Panc1 (cell line): ENCODE data around the gene CEP104. TPM values are rescaled to one million over a fixed set of nuclear protein-coding genes. Genes with fewer than 3 reads are reported as not detected.

Source experiments
- ATAC-seq: fragments of 200-7000 bp; cut with Tn5 transposase; 2 replicates; pipeline ENCODE4 v1.9.1; 2020; ENCODE audit warnings: mild to moderate bottlenecking, moderate library complexity
- BruUV-seq: library from RNA; stranded (reverse); fragments of 400-500 nt; replicated peaks from 2 replicates; lab custom pipeline; 2021; lab: Mats Ljungman, UMichigan
- CTCF ChIA-PET: fragments of 300-600 bp; sonication (Branson Sonifier 250); formaldehyde crosslinking; loops from one replicate; lab custom pipeline; 2022; ENCODE audit warnings: antibody characterized with exemption; lab: Charles Lee
- POLR2A ChIA-PET: fragments of 300-600 bp; sonication (Branson Sonifier 250); formaldehyde crosslinking; loops from one replicate; lab custom pipeline; 2022; ENCODE audit warnings: antibody characterized with exemption; lab: Charles Lee
- DNase-seq: peaks from one replicate; pipeline ENCODE4 v3.0.0-alpha.2; 2010; ENCODE audit warnings: low read depth, low spot score
- H3K27ac ChIP-seq: 2 replicates; pipeline ENCODE4 v1.5.1; 2011; ENCODE audit warnings: mild to moderate bottlenecking, low read length, inconsistent platforms
- H3K27me3 ChIP-seq: fragments of 200-500 bp; sonication (Bioruptor generic); 2 replicates; pipeline ENCODE4 v1.6.0; 2014; ENCODE audit warnings: low read length, inconsistent platforms; ENCODE audit not compliant: control insufficient read depth, insufficient read depth
- H3K36me3 ChIP-seq: fragments of 200-500 bp; sonication (Bioruptor generic); 2 replicates; pipeline ENCODE4 v1.5.1; 2014; ENCODE audit warnings: inconsistent platforms, mild to moderate bottlenecking, low read length, moderate library complexity; ENCODE audit not compliant: control insufficient read depth, insufficient read depth
- H3K4me1 ChIP-seq: 2 replicates; pipeline ENCODE4 v1.5.1; 2011; ENCODE audit warnings: inconsistent platforms, mild to moderate bottlenecking, low read length, moderate library complexity; ENCODE audit not compliant: control insufficient read depth, insufficient read depth
- H3K4me3 ChIP-seq, 2 experiments: 2 replicates each; pipeline ENCODE4 v1.5.1; 2011 to 2012; ENCODE audit warnings: low read depth in 2 of 2, low read length in 2 of 2, mild to moderate bottlenecking in 2 of 2, inconsistent platforms in 1 of 2, moderate library complexity in 1 of 2
- H3K9me3 ChIP-seq: fragments of 200-500 bp; sonication (Bioruptor generic); 2 replicates; pipeline ENCODE4 v1.5.1; 2014; ENCODE audit warnings: low read depth, mild to moderate bottlenecking, inconsistent platforms, low read length, moderate library complexity; ENCODE audit not compliant: control insufficient read depth, insufficient read depth
- POLR2AphosphoS5 ChIP-seq: IDR thresholded peaks from 2 replicates; pipeline ENCODE4 v1.6.1; 2012; ENCODE audit warnings: mild to moderate bottlenecking, low read depth, low read length, moderate library complexity
- SIN3A ChIP-seq: IDR thresholded peaks from 2 replicates; pipeline ENCODE4 v1.6.1; 2012; ENCODE audit warnings: low read depth, mild to moderate bottlenecking, low read length, moderate library complexity, borderline replicate concordance; ENCODE audit not compliant: insufficient read depth
- TCF7L2 ChIP-seq: IDR thresholded peaks from 2 replicates; pipeline ENCODE4 v1.6.1; 2011; ENCODE audit warnings: mild to moderate bottlenecking, low read depth, low read length, inconsistent platforms
- in situ Hi-C: cut with HindIII; loops from 2 replicates; pipeline ENCODE4 v1.10.0; 2016; ENCODE audit warnings: low sequenced_read_pairs, low pct_unique_long_range_greater_than_20kb
- intact Hi-C: fragments of 100-400 bp; cut with micrococcal nuclease; formaldehyde crosslinking; loops from one replicate; pipeline ENCODE4 v1.10.0; 2022; ENCODE audit not compliant: unreplicated experiment
- total RNA-seq: library from RNA; stranded (reverse); gene quantifications from one replicate; pipeline ENCODE4 v1.2.1, GENCODE V29; 2021; ENCODE audit not compliant: unreplicated experiment
- TF ChIP-seq, protein P1 (sequence below), 2 experiments: IDR thresholded peaks; 2 replicates each; pipeline ENCODE4 v1.6.1; 2011 to 2012; ENCODE audit warnings: low read depth in 2 of 2, control low read depth in 1 of 2, low read length in 1 of 2, mild to moderate bottlenecking in 1 of 2, moderate library complexity in 1 of 2; ENCODE audit not compliant: insufficient read depth in 1 of 2
- TF ChIP-seq, protein P2 (sequence below): fragments of 450-650 bp; IDR thresholded peaks from 2 replicates; pipeline ENCODE4 v1.5.1; 2017; ENCODE audit warnings: mild to moderate bottlenecking

CEP104 gene
- total RNA-seq, 1 experiment from 2014 or later: 52.0 TPM

- ATAC-seq (peak; percentile 17), DNase-seq (no peak)
- no peaks in the 10 kb centered on the region for H3K27me3 ChIP-seq
- H3K4me3 ChIP-seq: no peak overlapping the region
- ChIA-PET POLR2A (no interaction called here), CTCF (interaction anchor here (0.5 to 1.3 kb wide), 4 partner anchors 14 to 306 kb away, joined by 3 to 5 read pairs (median 4); no protein-coding TSS in a partner anchor)
- TF ChIP-seq POLR2AphosphoS5 (no peak), SIN3A (no peak), TCF7L2 (no peak)
- TF ChIP-seq, protein P1, sequence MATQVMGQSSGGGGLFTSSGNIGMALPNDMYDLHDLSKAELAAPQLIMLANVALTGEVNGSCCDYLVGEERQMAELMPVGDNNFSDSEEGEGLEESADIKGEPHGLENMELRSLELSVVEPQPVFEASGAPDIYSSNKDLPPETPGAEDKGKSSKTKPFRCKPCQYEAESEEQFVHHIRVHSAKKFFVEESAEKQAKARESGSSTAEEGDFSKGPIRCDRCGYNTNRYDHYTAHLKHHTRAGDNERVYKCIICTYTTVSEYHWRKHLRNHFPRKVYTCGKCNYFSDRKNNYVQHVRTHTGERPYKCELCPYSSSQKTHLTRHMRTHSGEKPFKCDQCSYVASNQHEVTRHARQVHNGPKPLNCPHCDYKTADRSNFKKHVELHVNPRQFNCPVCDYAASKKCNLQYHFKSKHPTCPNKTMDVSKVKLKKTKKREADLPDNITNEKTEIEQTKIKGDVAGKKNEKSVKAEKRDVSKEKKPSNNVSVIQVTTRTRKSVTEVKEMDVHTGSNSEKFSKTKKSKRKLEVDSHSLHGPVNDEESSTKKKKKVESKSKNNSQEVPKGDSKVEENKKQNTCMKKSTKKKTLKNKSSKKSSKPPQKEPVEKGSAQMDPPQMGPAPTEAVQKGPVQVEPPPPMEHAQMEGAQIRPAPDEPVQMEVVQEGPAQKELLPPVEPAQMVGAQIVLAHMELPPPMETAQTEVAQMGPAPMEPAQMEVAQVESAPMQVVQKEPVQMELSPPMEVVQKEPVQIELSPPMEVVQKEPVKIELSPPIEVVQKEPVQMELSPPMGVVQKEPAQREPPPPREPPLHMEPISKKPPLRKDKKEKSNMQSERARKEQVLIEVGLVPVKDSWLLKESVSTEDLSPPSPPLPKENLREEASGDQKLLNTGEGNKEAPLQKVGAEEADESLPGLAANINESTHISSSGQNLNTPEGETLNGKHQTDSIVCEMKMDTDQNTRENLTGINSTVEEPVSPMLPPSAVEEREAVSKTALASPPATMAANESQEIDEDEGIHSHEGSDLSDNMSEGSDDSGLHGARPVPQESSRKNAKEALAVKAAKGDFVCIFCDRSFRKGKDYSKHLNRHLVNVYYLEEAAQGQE (IDR thresholded peaks at IDR 0.05; ENCODE audit: insufficient read depth in 1 of 2, low read depth in 2 of 2, low read length in 1 of 2): no peak
- TF ChIP-seq, protein P2, sequence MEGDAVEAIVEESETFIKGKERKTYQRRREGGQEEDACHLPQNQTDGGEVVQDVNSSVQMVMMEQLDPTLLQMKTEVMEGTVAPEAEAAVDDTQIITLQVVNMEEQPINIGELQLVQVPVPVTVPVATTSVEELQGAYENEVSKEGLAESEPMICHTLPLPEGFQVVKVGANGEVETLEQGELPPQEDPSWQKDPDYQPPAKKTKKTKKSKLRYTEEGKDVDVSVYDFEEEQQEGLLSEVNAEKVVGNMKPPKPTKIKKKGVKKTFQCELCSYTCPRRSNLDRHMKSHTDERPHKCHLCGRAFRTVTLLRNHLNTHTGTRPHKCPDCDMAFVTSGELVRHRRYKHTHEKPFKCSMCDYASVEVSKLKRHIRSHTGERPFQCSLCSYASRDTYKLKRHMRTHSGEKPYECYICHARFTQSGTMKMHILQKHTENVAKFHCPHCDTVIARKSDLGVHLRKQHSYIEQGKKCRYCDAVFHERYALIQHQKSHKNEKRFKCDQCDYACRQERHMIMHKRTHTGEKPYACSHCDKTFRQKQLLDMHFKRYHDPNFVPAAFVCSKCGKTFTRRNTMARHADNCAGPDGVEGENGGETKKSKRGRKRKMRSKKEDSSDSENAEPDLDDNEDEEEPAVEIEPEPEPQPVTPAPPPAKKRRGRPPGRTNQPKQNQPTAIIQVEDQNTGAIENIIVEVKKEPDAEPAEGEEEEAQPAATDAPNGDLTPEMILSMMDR: no peak
- no TSS peak for BruUV-seq
- intact Hi-C loops (no loop called here), in situ Hi-C loops (no loop called here)
- no peaks in the 10 kb centered on the region for H3K9me3 ChIP-seq
- peaks cover 51% of the 10 kb centered on the region for H3K4me1 ChIP-seq
- no peaks in the 10 kb centered on the region for H3K36me3 ChIP-seq
- H3K27ac ChIP-seq: peak overlapping the region; percentile 68
These were observed 82.0 kb downstream of the CEP104 start for GRCh38 chr1:3774946-3775489.

- no peaks in the 10 kb centered on the region for H3K36me3 ChIP-seq
- H3K4me3 ChIP-seq: no peak overlapping the region; a peak in 1 of 4 replicates
- H3K4me1 ChIP-seq: peaks cover 51% of the 10 kb centered on the region
- peak overlapping the region; percentile 58 for H3K27ac ChIP-seq
- H3K27me3 ChIP-seq: no peaks in the 10 kb centered on the region
- BruUV-seq: no TSS peak
- ATAC-seq: no peak
- H3K9me3 ChIP-seq: no peaks in the 10 kb centered on the region
- intact Hi-C loops (no loop called here), in situ Hi-C loops (no loop called here)
- CTCF ChIA-PET: interaction anchor here (1.1 to 1.3 kb wide), 2 partner anchors 13 to 50 kb away, joined by 3 read pairs; no protein-coding TSS in a partner anchor
- TF ChIP-seq TCF7L2: no peak
- TF ChIP-seq, protein P1 (IDR thresholded peaks at IDR 0.05; ENCODE audit: insufficient read depth in 1 of 2, low read depth in 2 of 2, low read length in 1 of 2): no peak
- no peak for TF ChIP-seq POLR2AphosphoS5
- TF ChIP-seq, protein P2: no peak
- no peak for TF ChIP-seq SIN3A
- POLR2A ChIA-PET: no interaction called here
- DNase-seq: no peak
These were observed 82.6 kb downstream of the CEP104 start for GRCh38 chr1:3774276-3774945.
